HUDEP-2 (cell line): Measurements from ENCODE around the gene AK1.
A peak's percentile ranks its signal among the peaks of the same experiment; 100 is the strongest.

ENCODE experiments used
- DNase-seq, 76 experiments: peaks; one replicate each; lab custom pipeline; 2025; ENCODE audit not compliant: unreplicated experiment in 76 of 76; lab: John Stamatoyannopoulos, UW

The AK1 gene

DNA sequence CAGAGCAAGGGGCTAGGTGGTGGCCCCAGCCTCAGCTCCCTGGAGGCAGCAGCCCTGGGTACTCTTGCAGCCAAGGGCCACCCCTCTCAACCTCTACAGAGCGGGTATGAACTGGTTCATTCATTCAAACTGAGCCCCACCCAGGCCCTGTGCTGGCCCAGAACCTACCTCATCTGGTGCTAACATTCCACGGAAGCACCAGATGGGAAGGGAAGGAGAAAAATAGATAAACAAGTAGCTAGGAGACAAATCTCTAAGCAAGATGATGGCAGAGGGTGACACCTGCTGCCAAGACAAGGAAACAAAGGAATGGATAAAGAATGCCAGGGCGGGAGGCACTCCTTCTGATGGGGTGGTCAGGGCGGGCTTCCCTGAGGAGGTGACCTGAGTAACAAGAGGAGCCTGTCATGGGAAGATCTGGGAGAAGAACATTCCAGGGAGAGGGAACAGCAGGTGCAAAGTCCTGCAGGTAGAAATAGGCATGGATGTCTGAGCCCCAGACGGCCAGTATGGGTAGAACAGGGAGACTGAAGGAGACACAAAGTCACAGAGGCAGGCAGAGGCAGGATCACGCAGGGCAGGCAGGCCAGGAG is 33.2 kb upstream of the AK1 start:
- peak in 15 of 76 experiments; percentile 19 to 62 (median 34) for DNase-seq

DNA sequence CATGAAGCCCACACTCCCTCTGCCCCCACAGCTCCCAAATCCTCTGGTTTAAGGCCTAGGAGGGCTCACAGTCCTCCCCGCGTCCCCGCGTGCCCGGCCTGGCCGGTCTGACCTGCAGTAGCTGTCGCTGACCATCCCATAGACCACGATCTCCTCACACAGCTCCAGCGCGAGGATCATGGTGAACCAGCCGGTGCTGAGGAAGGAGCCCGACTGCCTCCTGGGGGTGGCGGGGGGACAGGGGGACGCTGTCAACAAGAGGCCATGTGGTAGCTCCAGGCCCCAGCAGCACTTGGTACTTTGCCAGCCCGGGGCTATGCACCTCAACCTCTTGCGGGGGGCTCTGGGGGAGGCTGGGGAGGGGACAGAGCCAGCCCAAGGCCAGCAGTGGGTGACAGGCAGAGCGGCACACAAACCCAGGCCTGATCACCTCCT is 32.4 kb upstream of the AK1 start:
- no peak for DNase-seq

GRCh38 chr9:127908660-127908926 is 31.1 kb upstream of the AK1 start:
- DNase-seq = no peak

DNA sequence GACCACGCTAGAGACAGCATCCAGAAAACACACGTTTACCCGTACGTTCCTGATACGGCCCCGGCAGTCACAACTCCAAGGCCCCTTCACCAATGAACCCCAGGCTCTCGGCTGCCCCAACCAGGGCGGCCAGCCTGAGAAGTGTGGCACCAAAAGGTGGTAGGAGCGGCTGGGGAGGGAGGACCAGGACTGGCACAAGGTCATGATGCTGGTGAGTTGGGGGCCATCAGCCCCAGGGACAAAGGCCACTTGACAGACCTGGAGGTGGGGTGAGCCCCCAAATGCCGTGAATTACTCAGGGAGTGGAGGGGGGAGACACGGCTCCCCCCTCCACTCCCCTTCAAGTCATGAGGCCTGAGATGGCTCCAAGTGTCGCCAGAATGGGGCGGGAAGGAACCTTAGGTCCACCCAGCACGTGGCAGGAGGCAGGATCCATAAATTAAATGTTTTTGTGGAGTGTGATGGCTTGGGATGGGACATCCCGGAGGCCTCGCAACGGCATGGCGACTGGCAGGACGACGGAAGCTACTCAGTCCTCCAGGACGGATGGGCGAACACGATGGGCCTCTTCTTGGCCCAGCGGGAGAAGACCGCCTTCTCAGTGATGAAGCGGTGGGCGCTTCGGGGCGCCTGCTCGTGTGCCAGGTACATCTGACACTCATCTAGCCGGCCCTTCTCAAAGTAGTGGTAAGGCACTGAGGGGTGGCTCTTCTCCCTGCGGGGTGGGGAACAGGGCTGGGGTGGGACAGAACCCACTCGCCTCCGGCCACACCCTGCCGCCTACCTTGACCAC is 30.6 kb upstream of the AK1 start:
- DNase-seq = no peak

- DNase-seq = no peak
These were observed 28.3 kb upstream of the AK1 start for GRCh38 chr9:127905788-127906191.

DNA sequence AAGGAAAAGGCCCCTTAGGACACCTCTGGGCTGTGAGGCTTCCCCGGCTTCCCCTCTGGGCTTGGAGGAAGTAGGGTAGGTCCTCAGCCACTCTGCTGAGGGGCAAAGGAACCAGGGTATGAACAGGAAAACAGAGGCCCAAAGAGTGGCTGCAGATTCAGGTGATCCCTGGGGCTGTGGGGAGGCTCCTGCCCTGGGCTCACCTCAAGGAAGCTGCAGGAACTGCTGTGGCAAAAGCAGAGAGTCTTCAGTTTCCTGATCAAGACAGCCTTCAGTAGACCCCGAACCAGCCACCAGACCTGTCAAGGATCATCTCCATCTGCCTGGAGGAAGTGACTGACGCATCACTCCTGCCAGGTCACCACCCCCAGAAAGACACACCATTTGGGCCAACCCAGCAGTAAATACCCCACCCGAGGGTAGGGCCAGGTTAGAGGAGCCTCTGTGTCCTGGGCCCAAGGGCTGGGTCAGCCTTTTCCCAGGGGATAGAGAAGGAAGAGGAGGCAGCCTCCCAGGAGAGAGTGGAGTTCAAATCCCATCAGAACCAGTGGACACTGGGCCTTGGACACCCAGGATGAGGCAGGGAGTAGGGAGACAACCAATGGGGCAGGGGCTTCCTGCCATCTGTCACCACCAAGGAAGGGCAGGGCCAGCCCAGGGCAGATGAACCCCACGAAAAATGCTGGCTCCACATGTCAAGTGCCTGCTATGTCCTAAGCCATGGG is 27.7 kb upstream of the AK1 start:
- peak in 1 of 76 experiments; percentile 11 for DNase-seq

DNA sequence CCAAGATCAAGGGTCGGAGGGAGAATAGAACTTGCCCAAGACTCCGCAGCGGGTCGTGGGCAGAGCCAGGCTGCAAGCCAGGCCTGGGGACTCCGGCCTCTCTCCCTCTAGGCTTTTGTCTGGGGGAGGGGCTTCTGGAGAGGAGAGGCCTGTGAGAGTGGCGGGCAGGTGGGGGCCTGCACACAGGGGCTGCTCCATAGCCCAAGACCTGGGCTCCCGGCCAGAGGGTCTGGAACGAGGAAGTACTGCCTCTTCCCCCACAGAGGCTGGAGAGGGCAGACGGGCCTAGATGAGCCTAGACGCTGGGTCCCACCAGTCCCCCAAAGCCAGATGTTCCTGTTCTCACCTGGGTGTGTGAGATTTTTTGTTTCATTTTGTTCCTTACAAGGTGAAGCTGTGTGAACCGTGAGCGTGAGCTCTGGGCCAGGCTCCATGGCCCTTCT is 27.1 kb upstream of the AK1 start:
- DNase-seq = no peak

- peak in 67 of 76 experiments; percentile 21 to 83 (median 59) for DNase-seq
These were observed 26.3 kb upstream of the AK1 start for GRCh38 chr9:127903557-127904475.

GRCh38 chr9:127899128-127899943 is 21.9 kb upstream of the AK1 start, which contains the start of gene ST6GALNAC6:
ST6GALNAC6 (minus strand) TSS chr9:127899603; CDS start chr9:127897981, 1,622 bp downstream.
- peak in 53 of 76 experiments; percentile 10 to 79 (median 44) for DNase-seq

DNA sequence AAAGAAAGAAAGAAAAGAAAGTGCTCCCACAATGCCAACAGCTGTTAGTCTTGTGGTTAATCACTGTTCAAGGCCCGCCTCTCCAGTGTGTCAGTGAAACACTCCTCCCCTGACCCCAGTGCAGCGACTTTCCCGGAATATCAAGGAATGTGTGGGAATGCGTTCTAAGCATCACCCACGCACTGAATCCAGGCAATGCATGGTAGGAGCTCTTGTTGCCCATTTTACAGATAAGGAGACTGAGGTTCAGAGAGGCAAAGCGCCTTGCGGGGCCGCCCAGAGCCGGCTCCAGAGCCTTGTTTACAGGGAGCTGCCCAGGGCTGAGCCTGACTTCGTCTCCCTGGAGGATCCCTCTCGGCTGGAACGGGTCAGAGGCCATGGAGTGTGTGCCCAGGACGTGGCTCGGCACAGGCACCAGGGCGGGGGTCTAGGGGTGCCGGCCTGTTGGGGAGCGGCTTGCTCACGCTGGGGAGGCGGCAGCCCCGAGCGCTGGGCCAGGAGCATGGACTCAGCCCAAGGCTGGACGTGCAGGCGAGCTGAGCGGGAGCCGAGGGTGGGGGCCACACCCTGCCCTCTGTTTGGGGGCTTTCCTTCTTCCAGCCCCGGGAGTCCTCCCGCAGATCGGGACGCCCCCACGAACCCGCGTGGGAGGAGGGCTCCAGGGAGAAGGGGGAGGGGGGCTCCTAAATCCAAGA is 21.1 kb upstream of the AK1 start:
- peak in 8 of 76 experiments; percentile 25 to 57 (median 32) for DNase-seq

DNA sequence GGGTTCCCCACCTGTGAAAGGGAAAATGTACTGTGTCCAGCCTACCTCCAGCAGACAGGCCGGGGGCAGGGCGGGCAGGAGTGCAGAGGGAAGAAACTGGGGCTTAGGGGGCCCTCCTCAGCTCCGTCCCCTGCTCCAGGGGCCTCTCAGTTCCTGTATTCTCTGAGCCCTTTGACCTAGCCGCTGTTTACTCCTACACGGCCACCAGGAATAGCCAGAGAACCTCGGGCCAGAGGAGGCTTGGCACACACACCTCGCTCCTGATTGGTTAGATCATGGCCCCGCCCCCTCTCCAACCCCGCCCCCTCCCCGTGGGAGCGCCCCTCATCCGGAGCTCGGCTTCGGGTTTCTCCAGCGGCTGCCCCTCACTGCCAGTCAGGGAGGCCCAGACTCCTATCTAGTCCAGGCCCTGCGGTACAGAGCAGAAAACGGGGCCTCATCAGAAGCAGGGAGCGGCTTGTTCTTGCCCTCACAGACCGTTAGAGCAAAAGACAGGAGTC is 19.8 kb upstream of the AK1 start:
- DNase-seq = peak in 68 of 76 experiments; percentile 25 to 89 (median 70)

- no peak for DNase-seq
These were observed 19.1 kb upstream of the AK1 start for GRCh38 chr9:127896395-127897192.

DNA sequence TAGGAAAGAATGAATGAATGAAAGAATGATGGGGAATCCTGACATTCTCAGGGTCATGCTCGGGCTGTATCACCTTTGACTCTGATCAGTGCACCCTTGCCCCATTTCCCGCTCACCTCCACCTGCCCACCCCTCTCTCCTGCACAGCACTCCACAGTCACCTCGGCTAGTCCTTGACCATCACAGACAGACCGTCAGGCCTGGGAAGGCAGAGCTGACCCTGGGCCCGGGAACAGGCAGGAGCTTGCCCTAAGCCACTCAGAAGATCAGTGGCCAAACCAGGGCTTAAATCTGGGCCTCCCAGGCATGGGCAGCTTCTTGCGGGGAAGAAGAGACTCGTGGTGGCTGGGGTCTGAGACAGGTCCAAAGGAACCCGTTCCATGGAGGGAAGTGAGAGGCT is 18.3 kb upstream of the AK1 start:
- no peak for DNase-seq

GRCh38 chr9:127893392-127893791 is 15.9 kb upstream of the AK1 start:
- DNase-seq = no peak

DNA sequence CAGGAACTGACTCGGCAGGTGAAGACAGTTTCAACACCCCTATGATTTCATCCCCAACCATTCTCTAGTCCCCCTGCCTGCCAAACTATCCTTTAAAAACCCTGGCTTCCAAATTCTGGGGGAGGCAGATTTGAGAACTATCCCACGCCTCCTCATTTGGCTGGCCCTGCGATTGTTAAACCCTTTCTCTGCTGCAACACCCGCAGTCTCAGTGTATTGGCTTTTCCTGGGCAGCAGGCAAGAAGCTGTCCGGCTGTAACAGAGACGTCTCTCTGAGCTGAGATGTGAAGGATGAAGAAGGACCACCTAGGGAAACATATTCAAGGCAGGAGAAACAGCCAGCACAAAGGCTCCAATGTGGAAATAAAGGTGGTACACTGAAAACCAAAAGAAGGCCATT is 15.4 kb upstream of the AK1 start:
- no peak for DNase-seq

GRCh38 chr9:127890053-127890452 is 12.6 kb upstream of the AK1 start:
- DNase-seq = no peak

DNA sequence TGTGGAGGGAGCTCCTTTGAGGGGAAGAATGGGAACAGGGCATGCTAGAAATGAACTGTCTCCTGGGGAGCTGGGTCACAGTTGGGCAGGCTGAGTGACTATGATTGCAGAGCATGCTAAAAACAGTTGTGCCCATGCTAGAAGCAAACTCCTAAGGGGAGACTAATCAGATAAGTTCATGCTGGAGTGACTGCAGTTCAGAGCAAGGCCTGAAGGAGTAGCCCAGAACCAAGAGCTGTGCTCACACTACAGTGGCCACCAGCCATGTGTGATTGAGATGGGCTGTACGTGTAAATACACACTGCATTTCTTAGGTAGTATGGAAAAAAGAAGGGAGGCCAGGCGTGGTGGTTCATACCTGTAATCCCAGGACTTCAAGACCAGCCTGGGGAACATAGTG is 10.3 kb upstream of the AK1 start:
- DNase-seq = peak in 54 of 76 experiments; percentile 14 to 74 (median 38)

- no peak for DNase-seq
These were observed 9.0 kb upstream of the AK1 start for GRCh38 chr9:127886401-127886972.
